Fibroblast of peridontal ligament (primary cell): ENCODE results near the gene TXNDC2.

Source experiments
- DNase-seq: peaks from one replicate; pipeline ENCODE4 v3.0.0-alpha.2; 2010; ENCODE audit errors: extremely low read depth

The TXNDC2 gene

GRCh38 chr18:9913151-9913525 is 27.4 kb downstream of the TXNDC2 start:
- DNase-seq = no peak

DNA sequence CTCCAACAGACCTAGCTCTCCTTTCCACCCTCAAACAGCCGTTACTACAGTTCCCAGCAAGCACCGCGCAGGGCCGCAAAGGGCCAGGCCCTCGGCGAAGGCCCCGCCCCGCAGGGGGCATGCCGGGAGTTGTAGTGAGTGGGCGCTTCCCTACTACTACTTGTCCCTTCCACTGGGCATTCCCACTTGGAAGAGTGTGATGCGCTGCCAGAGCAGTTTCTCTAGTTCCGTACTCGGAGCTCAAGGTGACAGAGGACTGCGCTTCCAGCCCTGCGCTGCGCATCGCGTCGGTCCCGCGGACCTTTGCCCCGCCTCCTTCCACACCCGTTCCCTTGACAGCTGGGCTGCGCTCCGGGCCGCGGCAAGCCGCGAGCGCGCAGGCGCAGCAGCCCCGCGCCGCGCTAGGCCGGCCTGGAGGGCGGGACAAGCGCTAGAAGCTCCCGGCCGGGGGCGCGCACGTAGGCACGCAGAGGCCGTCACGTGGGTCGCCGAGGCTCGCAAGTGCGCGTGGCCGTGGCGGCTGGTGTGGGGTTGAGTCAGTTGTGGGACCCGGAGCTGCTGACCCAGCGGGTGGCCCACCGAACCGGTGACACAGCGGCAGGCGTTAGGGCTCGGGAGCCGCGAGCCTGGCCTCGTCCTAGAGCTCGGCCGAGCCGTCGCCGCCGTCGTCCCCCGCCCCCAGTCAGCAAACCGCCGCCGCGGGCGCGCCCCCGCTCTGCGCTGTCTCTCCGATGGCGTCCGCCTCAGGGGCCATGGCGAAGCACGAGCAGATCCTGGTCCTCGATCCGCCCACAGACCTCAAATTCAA is 28.0 kb downstream of the TXNDC2 start, which contains the start of gene VAPA:
Gene VAPA, plus strand, starts transcription at position 491 of the 808 bp plus-strand sequence. Its CDS starts 241 bp downstream, at position 732.
- peak; percentile 93 for DNase-seq

GRCh38 chr18:9914334-9914583 is 28.5 kb downstream of the TXNDC2 start:
- DNase-seq = no peak

- DNase-seq = peak; percentile 67
These were observed 29.0 kb downstream of the TXNDC2 start for GRCh38 chr18:9914584-9915290.

- peak; percentile 36 for DNase-seq
These were observed 29.7 kb downstream of the TXNDC2 start for GRCh38 chr18:9915291-9916076.

- peak; percentile 43 for DNase-seq
These were observed 30.4 kb downstream of the TXNDC2 start for GRCh38 chr18:9916077-9916639.

GRCh38 chr18:9916808-9917207 is 31.0 kb downstream of the TXNDC2 start:
- no peak for DNase-seq

DNA sequence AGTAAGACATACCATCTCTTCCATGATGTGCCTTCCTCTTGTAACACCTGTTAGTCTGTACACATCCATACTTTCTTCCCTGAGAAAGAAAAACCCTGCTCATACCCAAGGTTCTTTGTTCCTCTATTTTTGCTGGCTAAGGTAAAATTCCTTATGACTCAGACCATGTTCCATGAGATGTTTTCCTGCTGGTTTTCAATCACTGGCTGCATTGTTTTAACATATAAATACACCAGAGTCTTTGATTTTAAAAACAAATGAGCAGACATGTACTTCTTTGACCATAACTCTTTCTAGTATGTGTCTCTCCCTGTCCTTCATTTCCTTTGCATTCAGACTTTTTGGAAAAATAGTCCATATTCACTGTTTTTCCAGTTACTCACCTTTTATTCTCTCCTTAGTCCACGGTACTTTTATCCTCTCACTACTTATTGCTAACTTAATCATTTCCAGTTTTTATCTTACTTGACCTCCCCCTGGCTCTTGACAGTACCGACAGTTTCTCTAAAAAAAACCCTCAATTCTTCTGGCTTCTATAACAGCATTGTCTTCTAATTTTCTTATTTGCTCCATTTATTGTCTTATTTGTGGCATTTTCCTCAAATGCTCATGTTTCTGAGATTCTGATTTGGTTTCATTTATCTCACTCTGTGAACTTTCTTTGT is 32.4 kb downstream of the TXNDC2 start:
- DNase-seq = no peak

- no peak for DNase-seq
These were observed 33.9 kb downstream of the TXNDC2 start for GRCh38 chr18:9919564-9920232.

DNA sequence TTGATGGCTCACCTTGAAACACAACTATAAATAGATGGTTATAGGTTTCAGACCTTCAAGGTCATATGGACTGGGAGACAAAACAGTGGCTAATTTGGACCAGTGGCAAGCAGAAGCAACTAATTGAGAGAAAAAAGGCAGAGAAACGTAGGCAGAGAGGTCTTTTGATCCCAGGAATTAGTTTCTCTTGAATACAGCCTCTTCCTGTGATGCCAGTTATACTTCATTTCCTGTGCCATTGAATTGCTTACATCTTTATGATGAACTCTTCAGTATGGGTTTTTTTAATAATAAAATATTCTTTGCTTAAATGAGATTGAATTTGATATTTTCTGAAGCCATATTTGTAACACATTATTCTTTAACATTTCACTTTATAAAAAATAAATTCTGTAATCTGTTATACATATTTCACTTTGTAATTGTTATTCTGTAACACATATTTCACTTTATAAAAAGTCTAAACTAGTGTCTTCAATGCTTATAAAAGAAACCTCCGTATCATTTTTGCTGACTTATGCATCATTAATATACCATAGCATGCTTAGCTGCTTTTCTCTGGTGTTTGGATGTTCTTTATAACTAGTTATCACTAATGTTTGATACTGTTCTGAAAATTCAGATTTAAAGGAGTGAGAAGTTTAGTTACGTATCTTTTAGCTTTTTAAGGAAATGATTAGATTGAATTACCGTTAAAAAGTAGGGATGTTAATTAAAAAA is 37.0 kb downstream of the TXNDC2 start:
- no peak for DNase-seq

DNA sequence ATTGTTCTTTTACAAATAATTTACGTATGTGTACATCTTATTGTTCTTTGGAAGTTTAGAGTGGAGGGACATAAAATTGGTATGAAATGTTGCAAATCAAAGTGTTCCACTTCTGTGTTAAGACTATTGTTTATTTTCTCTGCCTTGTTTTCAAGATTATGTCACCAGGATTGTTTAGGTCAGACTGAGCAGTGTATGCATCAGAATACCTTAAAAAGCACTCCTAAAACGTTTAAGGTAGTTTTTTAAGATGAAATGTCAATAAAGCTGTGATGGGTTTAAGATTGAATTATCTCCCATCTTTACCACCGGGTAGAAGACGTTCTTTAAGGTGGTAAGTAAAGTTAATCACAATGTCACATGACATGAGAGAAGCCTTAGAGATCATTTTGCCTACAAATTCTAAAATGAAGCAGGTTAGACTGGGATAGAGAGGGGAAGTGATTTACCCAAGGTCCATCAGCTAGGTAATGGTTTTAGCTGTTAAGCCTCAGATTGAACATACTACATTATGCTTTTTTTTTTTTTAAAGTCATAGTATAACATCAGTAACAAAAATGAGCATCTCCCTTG is 38.7 kb downstream of the TXNDC2 start:
- no peak for DNase-seq

DNA sequence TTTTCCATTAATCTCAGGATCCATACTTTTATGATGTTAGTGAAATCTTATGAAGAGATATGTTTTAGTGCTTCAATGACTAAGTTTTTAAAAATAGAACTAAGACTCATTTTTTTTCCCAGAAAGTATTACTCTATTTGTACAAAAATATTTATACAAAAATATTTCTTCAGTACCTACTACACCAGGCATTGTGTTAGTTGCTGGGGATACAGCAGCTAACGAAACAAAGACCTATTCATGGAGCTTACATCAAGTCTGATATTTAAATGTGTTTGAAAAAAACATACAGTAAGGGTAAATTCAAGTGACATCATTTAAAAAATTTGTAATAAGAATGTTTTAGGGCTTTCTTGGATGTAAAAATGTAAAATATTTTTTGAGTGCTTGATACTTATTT is 39.6 kb downstream of the TXNDC2 start:
- DNase-seq = peak; percentile 47

- DNase-seq = no peak
These were observed 40.0 kb downstream of the TXNDC2 start for GRCh38 chr18:9925795-9926194.

DNA sequence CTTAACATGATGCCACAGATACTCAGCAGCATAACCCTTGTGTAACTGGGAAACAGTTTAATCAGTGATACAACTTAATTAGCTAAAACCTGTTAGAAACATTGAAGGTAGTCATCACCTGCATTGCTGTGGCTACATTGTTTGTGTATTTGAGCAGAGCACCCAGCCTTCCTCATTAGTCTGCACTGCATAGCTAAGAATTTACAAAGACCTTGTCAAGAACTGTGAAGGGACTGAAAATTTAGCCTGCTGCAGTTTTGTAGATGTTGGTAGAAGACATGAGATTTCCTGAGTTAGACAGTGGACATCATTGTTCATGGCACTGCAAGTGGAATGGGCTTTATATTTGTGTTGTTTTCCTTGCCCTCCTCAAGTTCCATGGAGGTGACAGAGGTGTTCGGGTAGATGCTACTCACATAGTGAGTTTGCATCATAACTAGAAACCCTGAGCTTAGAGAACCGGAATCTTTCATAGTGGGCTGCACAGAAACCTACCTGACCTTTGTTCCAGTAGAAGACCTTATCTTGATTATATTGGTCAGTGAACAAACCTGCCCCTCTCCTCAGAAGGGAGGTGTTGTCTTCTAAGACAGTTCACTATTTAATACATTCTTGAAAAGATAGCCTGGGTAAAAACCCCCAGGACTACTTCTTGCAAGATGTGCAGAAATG is 40.6 kb downstream of the TXNDC2 start:
- no peak for DNase-seq

- DNase-seq = no peak
These were observed 41.2 kb downstream of the TXNDC2 start for GRCh38 chr18:9926977-9927376.

- DNase-seq = no peak
These were observed 41.8 kb downstream of the TXNDC2 start for GRCh38 chr18:9927392-9928063.

GRCh38 chr18:9928646-9929259 is 43.0 kb downstream of the TXNDC2 start:
- no peak for DNase-seq

- DNase-seq = no peak
These were observed 44.6 kb downstream of the TXNDC2 start for GRCh38 chr18:9930299-9930884.
